Activated T-cell treated with anti-CD3 and anti-CD28 coated beads for 48 hours (primary cell): Measurements from ENCODE around the gene IRF2.

Experiments used
- DNase-seq: peaks from one replicate; pipeline ENCODE4 v3.0.0-alpha.2; 2020; ENCODE audit warnings: low read depth

IRF2 gene

GRCh38 chr4:184450743-184451535 is 23.4 kb downstream of the IRF2 start:
- DNase-seq = no peak

- DNase-seq = no peak
Observed at GRCh38 chr4:184450045-184450444, 24.3 kb downstream of the IRF2 start.

GRCh38 chr4:184448821-184449220 is 25.5 kb downstream of the IRF2 start:
- DNase-seq = no peak

- no peak for DNase-seq
Observed at GRCh38 chr4:184448141-184448540, 26.2 kb downstream of the IRF2 start.

GRCh38 chr4:184447664-184448063 is 26.7 kb downstream of the IRF2 start:
- no peak for DNase-seq

GRCh38 chr4:184446132-184446658 is 28.2 kb downstream of the IRF2 start:
- no peak for DNase-seq

- DNase-seq = peak; percentile 23
Observed at GRCh38 chr4:184444953-184445309, 29.4 kb downstream of the IRF2 start.

- no peak for DNase-seq
Observed at GRCh38 chr4:184444215-184444952, 30.0 kb downstream of the IRF2 start.

GRCh38 chr4:184443318-184443717 is 31.0 kb downstream of the IRF2 start:
- DNase-seq = no peak

- no peak for DNase-seq
Observed at GRCh38 chr4:184442314-184442635, 32.1 kb downstream of the IRF2 start.

- no peak for DNase-seq
Observed at GRCh38 chr4:184441461-184442313, 32.7 kb downstream of the IRF2 start.

- DNase-seq = no peak
Observed at GRCh38 chr4:184440595-184441358, 33.6 kb downstream of the IRF2 start.

- DNase-seq = no peak
Observed at GRCh38 chr4:184439856-184440594, 34.3 kb downstream of the IRF2 start.

- DNase-seq = no peak
Observed at GRCh38 chr4:184439386-184439785, 35.0 kb downstream of the IRF2 start.

- no peak for DNase-seq
Observed at GRCh38 chr4:184438375-184438774, 36.0 kb downstream of the IRF2 start.

- DNase-seq = no peak
Observed at GRCh38 chr4:184437565-184438265, 36.6 kb downstream of the IRF2 start.

GRCh38 chr4:184434501-184435066 is 39.8 kb downstream of the IRF2 start:
- no peak for DNase-seq

- no peak for DNase-seq
Observed at GRCh38 chr4:184434021-184434420, 40.3 kb downstream of the IRF2 start.

GRCh38 chr4:184433258-184433892 is 41.0 kb downstream of the IRF2 start:
- no peak for DNase-seq
